ENCODE measurements around the gene PEX16.

PEX16 gene

DNA sequence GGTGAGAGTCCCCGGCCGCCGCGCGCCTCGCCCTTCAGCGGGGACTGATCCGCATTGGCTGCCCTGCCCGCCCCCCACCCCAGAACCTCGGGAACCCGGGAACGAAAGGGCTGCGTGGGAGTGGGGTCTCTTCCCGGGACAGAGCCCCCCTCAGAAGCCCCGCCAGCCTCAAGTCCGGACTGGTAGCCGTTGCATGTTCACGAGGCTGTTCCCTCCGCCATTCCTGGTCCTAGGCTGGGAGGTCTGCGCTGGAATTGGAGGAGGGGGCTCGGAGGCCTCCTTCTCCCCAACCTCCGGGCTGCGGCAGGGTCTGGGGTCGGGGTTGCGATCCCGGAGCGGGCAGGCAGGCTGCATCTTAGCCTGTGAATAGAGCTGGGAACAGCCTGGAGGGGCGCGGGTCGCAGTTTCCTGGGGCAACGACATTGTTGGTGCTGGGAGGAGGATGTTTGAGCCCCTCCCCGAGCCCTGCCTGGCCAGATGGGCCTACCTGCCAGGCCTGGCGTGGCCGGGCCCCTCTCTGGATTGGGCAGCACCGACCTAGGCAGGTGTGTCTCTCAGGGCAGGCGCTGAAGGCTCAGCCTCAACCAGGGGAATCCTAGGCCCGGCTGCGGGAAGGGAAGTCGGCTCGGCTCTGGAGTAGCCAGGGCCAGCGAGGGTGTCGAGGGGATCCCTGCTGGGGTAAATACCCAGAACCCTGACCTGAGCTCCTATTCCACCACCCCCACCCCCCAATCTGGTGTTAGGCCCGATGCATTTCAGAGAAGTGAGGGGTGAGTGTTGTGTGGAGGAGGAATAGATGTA lies 31.6 kb downstream of the PEX16 start:
- DNase-seq (ENCODE audit: low spot score) = no peak
- TF ChIP-seq, protein P1, sequence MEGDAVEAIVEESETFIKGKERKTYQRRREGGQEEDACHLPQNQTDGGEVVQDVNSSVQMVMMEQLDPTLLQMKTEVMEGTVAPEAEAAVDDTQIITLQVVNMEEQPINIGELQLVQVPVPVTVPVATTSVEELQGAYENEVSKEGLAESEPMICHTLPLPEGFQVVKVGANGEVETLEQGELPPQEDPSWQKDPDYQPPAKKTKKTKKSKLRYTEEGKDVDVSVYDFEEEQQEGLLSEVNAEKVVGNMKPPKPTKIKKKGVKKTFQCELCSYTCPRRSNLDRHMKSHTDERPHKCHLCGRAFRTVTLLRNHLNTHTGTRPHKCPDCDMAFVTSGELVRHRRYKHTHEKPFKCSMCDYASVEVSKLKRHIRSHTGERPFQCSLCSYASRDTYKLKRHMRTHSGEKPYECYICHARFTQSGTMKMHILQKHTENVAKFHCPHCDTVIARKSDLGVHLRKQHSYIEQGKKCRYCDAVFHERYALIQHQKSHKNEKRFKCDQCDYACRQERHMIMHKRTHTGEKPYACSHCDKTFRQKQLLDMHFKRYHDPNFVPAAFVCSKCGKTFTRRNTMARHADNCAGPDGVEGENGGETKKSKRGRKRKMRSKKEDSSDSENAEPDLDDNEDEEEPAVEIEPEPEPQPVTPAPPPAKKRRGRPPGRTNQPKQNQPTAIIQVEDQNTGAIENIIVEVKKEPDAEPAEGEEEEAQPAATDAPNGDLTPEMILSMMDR (IDR thresholded peaks at IDR 0.05; ENCODE audit: extremely low read depth, missing control alignments) = no peak

DNA sequence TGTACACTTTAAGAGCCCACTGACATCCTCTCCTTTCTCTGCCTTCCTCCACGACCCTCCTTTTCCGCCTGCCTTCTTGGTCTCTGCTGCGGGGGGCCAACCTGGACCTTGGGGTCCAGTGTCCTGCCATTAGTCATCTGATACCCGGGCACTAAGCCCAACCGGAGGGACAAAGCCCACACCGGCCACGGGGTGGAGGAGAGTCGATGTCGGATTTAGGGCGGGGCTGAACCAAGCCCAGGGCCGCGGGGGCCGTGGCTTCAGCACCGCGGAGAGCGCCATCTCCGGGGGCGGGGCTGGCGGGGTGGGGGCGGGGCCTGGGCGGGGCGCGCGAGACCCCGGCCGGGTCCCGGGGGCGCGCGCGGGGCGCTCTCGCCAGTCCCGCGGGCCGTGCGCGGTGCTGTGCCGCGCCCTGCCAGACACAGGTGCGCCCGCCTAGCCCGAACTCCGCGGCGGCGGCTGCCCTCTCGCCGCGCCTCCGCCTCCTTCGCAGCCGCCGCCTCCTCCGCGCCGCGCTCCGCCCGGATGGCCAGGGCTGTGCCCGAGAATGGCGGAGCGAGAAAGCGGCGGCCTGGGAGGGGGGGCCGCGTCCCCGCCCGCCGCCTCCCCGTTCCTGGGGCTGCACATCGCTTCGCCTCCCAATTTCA lies 32.3 kb downstream of the PEX16 start, which contains the start of gene MAPK8IP1:
TSS of gene MAPK8IP1 (plus strand) at position 378 of the 647 bp plus-strand sequence. CDS start at position 548, 170 bp downstream.
- TF ChIP-seq, protein P1 (IDR thresholded peaks at IDR 0.05; ENCODE audit: extremely low read depth, missing control alignments) = no peak
- peak; percentile 90 for DNase-seq (ENCODE audit: low spot score)

DNA sequence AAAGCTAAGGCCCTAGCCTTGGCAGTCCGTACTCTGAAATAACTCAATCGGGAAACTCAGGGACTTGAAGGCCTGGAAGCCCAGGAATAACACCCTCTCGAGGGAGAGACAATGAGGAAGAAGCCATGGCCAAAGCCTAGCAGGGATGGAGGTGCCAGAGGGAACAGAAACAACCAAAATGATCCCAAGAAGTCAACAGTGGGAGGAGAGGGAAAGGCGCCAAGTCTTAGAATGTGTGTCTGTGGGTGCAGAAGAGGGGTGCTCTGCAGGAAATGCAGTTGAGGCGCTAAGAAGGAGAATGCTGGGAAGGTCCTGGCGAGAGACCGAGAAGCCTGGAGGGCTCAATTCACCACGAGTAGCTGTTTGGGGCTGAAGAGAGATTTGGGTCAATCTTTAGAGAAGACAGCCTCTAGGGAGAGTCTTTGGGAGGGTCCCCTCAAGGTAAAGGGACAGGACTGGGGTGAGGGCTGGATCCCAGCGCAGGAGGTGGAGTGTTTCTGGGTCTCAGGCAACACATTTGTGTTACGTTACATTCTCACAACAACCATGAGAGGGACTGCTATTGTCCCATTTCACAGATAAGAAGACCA lies 33.0 kb downstream of the PEX16 start:
- TF ChIP-seq, protein P1 (IDR thresholded peaks at IDR 0.05; ENCODE audit: extremely low read depth, missing control alignments) = no peak
- DNase-seq (ENCODE audit: low spot score) = no peak

DNA sequence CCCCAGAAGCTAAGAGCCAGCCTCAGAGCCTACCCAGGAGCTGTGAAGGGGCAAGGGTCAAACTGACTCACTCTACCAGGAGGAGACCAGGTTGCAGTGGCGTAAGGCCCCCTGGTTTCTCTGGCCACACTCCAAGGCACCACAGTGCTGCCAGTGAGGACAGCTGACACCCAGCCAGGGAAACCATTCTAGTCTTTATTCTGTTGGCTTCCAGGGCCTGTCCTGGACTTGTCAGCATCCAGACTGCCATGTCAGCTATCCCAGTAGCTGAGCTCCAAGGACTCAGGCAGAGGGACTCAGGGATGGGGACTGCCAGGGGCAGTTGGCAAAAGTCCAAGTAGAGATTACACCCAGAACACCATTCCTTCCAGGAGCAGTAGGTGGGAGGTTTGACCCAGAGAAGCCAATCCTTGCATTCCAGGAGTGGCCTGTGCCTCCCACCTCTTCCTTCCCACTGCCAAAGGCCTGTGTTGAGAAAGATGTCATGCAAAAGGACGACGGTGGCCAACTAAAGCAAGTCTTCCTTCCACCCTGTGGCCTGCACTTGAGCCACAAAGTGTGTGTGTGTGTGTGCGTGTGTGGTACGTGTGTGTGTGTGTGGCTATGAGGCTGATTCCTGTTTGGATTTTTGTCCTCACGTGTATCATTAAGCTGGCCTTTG lies 35.8 kb downstream of the PEX16 start:
- TF ChIP-seq, protein P1 (IDR thresholded peaks at IDR 0.05; ENCODE audit: extremely low read depth, missing control alignments) = no peak
- DNase-seq (ENCODE audit: low spot score) = no peak

DNA sequence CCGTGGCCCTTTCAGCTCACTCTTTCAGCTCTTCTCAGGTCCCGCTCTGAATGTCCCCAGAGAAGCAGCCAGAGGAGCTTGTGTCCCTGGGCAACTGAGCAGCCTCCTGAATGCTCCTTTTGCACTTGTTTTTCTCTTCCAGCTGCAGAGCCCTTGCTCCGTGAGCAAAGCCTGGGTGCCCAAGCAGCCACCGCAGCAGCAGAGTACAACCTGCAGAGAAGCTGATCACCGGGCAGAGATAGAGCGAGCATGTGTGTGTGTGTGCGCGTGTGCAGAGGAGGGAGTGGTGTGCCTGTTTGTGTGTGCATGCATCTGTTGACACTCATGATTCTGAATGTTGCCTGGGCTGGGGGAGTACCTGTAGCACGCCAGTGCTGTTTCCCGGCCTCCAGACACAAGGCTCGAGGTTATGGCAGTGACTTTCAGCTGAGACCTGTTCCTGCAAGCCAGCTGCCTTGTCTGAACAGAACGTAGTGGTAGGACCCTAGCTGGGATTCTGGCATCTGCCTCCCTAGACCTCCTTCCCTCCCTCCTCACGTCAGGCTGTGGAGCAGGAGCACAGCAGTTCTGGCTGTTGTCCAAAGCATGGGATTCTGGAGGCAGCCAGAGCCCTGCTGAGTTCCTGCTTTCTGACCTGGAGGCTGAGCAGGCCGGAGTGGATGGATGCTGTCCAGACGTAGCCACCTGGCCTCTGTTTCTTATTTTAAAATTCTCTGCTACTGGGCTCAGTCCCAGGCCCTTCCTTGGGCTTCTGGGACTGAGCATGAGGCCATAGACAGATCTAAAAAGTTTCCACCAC lies 36.7 kb downstream of the PEX16 start:
- TF ChIP-seq, protein P1 (IDR thresholded peaks at IDR 0.05; ENCODE audit: extremely low read depth, missing control alignments) = no peak
- DNase-seq (ENCODE audit: low spot score) = no peak

DNA sequence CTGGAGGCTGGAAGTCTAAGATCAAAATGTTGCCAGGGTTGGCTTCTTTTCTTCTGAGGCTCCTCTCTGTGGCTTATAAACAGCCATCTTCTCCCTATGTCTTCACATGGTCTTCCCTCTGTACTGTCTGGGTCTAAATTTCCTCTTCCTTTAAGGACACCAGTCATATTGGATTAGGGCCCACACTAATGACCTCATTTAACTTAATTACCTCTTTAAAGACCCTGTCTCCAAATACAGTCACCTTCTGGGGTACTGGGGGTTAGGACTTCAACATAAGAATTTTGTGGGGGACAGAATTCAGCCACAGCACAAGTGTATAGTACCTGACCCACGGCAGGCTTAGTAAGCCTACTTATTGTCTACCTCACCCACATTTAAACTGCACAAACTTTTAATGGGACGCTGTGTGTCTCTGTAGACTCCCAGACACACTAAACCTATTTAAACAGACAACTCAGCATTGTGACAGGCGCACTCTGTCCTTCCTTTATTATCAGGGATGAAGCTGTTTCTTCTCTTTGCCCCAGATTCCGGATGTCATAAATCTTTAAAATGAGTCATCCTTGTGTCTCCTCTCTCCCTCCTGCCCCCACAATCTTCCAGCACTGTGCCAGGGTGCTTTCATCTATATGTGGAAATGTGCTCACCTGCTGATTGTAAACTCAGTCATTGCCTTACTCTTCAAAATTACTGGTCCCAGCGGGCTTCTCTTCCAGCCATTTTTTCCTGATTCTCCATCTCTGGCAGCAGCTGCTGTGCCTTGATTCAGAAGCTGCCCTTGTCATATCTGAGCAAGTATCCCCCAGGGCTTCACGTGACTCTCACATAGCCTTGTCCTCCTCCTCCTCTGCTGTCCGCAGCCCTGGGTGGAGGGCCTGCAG lies 37.6 kb downstream of the PEX16 start:
- TF ChIP-seq, protein P1 (IDR thresholded peaks at IDR 0.05; ENCODE audit: extremely low read depth, missing control alignments) = no peak
- no peak for DNase-seq (ENCODE audit: low spot score)
